ENCODE measurements around the gene TRPC5OS.

DNA sequence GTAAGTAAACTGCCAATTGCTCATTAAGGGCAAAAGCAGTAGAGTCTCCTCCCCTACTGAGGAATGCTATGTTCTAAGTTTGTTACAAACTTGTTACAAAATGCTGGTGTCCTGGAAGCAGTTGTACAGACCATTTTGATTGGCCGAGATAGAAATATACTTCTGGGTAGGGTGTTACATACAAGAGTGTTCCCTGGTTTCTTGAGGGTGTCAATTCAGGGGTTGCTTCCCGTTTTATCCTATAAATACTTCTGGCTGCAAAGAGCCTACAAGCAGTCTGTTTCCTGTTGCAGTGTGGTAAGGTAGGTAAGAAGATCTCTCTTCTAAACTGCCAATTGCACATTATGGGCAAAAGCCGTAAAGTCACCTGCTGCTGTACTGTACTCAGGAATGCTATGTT lies 5.7 kb downstream of the TRPC5OS start:
- TF ChIP-seq POLR2AphosphoS5 (IDR thresholded peaks at IDR 0.05; ENCODE audit: low read depth, low read length), result no peak
- no peak for TF ChIP-seq POLR2A (IDR thresholded peaks at IDR 0.05; ENCODE audit: low read depth, low read length)
- no peak for TF ChIP-seq TAF1 (IDR thresholded peaks at IDR 0.05; ENCODE audit: low read depth, low read length)
